ENCODE measurements around the gene TRANK1. TPM values are rescaled to one million over a fixed set of nuclear protein-coding genes. Genes with fewer than 3 reads are reported as not detected.
"Not testable (repeated sequence)": the region's sequence is repeated elsewhere in the genome, so short reads cannot be mapped to it uniquely, and the experiment has no call there.

The TRANK1 gene
- total RNA-seq, 1 donor from 2014 or later, result 21.6 TPM

- no peak for DNase-seq (ENCODE audit: low spot score)
- TF ChIP-seq, protein P1, sequence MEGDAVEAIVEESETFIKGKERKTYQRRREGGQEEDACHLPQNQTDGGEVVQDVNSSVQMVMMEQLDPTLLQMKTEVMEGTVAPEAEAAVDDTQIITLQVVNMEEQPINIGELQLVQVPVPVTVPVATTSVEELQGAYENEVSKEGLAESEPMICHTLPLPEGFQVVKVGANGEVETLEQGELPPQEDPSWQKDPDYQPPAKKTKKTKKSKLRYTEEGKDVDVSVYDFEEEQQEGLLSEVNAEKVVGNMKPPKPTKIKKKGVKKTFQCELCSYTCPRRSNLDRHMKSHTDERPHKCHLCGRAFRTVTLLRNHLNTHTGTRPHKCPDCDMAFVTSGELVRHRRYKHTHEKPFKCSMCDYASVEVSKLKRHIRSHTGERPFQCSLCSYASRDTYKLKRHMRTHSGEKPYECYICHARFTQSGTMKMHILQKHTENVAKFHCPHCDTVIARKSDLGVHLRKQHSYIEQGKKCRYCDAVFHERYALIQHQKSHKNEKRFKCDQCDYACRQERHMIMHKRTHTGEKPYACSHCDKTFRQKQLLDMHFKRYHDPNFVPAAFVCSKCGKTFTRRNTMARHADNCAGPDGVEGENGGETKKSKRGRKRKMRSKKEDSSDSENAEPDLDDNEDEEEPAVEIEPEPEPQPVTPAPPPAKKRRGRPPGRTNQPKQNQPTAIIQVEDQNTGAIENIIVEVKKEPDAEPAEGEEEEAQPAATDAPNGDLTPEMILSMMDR (IDR thresholded peaks at IDR 0.05), result no peak
- no peak overlapping the region for H3K4me3 Mint-ChIP-seq (ENCODE audit: unreplicated experiment)
- H3K4me1 Mint-ChIP-seq (ENCODE audit: low read depth), result peaks cover 28% of the 10 kb centered on the region
- H3K36me3 Mint-ChIP-seq (ENCODE audit: low read depth), result peaks cover 24% of the 10 kb centered on the region
- H3K27me3 Mint-ChIP-seq (ENCODE audit: low read depth), result no peaks in the 10 kb centered on the region
- no peak overlapping the region for H3K27ac Mint-ChIP-seq (ENCODE audit: unreplicated experiment)
- peaks cover 4% of the 10 kb centered on the region for H3K9me3 Mint-ChIP-seq (ENCODE audit: low read depth)
Measured at GRCh38 chr3:36890261-36890660, 54.6 kb downstream of the TRANK1 start.

DNA sequence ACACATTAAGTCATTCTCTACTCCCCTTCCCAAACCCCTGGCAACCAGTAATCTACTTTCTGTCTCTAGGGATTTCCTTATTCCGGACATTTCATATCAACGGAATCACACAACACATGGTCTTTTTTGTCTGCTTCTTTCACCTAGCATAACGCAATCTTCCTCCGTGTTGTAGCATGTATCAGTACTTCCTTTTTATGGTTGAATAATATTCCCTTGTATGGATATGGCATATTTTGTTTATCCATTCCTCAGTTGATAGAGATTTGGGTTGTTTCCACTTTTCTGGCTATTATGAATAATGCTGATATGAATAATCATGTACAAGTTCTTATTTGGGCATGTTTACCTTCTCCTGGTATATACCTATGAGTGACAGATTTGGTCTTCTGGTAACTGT, 63.1 kb downstream of the TRANK1 start:
- H3K4me1 Mint-ChIP-seq (ENCODE audit: low read depth), result no peaks in the 10 kb centered on the region
- H3K4me3 Mint-ChIP-seq (ENCODE audit: unreplicated experiment), result no peak overlapping the region
- TF ChIP-seq, protein P1 (IDR thresholded peaks at IDR 0.05), result no peak
- no peaks in the 10 kb centered on the region for H3K27me3 Mint-ChIP-seq (ENCODE audit: low read depth)
- peaks cover 10% of the 10 kb centered on the region for H3K36me3 Mint-ChIP-seq (ENCODE audit: low read depth)
- no peaks in the 10 kb centered on the region for H3K9me3 Mint-ChIP-seq (ENCODE audit: low read depth)
- H3K27ac Mint-ChIP-seq (ENCODE audit: unreplicated experiment), result no peak overlapping the region
- no peak for DNase-seq (ENCODE audit: low spot score)

DNA sequence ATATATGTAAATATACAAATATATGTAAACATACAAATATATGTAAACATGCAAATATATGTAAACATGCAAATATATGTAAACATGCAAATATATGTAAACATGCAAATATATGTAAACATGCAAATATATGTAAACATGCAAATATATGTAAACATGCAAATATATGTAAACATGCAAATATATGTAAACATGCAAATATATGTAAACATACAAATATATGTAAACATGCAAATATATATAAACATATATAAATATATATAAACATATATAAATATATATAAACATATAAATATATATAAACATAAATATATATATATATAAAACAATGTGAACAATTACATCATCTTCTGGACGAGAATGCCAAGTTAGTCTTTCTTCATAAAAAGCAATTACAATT, 65.0 kb downstream of the TRANK1 start:
- H3K9me3 Mint-ChIP-seq (ENCODE audit: low read depth); H3K4me1 Mint-ChIP-seq (ENCODE audit: low read depth); DNase-seq (ENCODE audit: low spot score); H3K36me3 Mint-ChIP-seq (ENCODE audit: low read depth); H3K4me3 Mint-ChIP-seq (ENCODE audit: unreplicated experiment); H3K27me3 Mint-ChIP-seq (ENCODE audit: low read depth); H3K27ac Mint-ChIP-seq (ENCODE audit: unreplicated experiment): not testable (repeated sequence)

DNA sequence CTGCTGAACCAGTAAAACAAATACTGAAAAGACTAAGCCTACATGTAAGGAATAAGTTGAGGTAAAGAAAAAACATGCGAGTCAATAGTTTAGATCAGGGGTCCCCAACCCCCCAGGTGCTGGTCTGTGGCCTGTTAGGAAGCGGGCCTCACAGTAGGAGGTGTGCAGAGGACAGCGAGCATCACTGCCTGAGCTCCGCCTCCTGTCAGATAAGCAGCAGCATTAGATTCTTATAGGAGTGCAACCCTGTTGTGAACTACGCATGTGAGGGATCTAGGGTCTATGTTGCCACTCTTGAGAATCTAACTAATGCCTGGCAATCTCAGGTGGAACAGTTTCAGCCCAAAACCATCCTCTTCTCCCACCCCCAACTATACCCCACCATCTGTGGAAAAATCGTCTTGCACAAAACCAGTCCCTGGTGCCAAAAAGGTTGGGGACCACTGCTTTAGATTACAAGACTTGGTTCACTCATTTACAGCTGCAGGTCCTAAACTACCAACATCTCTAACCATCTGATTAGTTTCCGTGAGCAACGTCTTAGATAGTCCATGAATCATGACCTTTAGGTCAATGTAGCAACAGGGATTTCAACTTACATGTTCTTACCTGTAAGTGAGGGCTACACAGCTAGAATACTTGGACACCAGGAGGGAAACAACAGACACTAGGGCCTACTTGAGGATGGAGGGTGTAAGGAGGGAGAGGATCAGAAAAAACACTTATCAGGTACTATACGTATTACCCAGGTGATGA, 66.7 kb downstream of the TRANK1 start:
- Mint-ChIP-seq H3K9me3 (ENCODE audit: low read depth) (no peaks in the 10 kb centered on the region), H3K27me3 (ENCODE audit: low read depth) (no peaks in the 10 kb centered on the region), H3K36me3 (ENCODE audit: low read depth) (peaks cover 10% of the 10 kb centered on the region), H3K27ac (ENCODE audit: unreplicated experiment) (no peak overlapping the region), H3K4me3 (ENCODE audit: unreplicated experiment) (no peak overlapping the region), H3K4me1 (ENCODE audit: low read depth) (no peaks in the 10 kb centered on the region)
- TF ChIP-seq, protein P1 (IDR thresholded peaks at IDR 0.05), result no peak
- no peak for DNase-seq (ENCODE audit: low spot score)

GRCh38 chr3:36876181-36876936, 68.5 kb downstream of the TRANK1 start:
- no peaks in the 10 kb centered on the region for H3K4me1 Mint-ChIP-seq (ENCODE audit: low read depth)

More at GRCh38 chr3:36876181-36876936, 68.5 kb downstream of the TRANK1 start:
- Mint-ChIP-seq H3K27ac (ENCODE audit: unreplicated experiment) (no peak overlapping the region), H3K36me3 (ENCODE audit: low read depth) (peaks cover 5% of the 10 kb centered on the region), H3K4me3 (ENCODE audit: unreplicated experiment) (no peak overlapping the region), H3K27me3 (ENCODE audit: low read depth) (no peaks in the 10 kb centered on the region), H3K9me3 (ENCODE audit: low read depth) (no peaks in the 10 kb centered on the region)
- TF ChIP-seq, protein P1 (IDR thresholded peaks at IDR 0.05), result no peak
- DNase-seq (ENCODE audit: low spot score), result no peak
